ENCODE results near the gene RNF126.

GRCh38 chr19:685454-685931 is 22.5 kb upstream of the RNF126 start:
- TF ChIP-seq RAD21 (IDR thresholded peaks at IDR 0.05; ENCODE audit: low read depth) (no peak), MAX (IDR thresholded peaks at IDR 0.05) (no peak)

Data from Ishikawa (cell line).